Panc1 (cell line): ENCODE measurements around the gene C19orf38. TPM values are rescaled to one million over a fixed set of nuclear protein-coding genes. Genes with fewer than 3 reads are reported as not detected.

ENCODE experiments used
- ATAC-seq: fragments of 200-7000 bp; cut with Tn5 transposase; 2 replicates; pipeline ENCODE4 v1.9.1; 2020; ENCODE audit warnings: mild to moderate bottlenecking, moderate library complexity
- BruUV-seq: library from RNA; stranded (reverse); fragments of 400-500 nt; replicated peaks from 2 replicates; lab custom pipeline; 2021; lab: Mats Ljungman, UMichigan
- CTCF ChIA-PET: fragments of 300-600 bp; sonication (Branson Sonifier 250); formaldehyde crosslinking; loops from one replicate; lab custom pipeline; 2022; ENCODE audit warnings: antibody characterized with exemption; lab: Charles Lee
- POLR2A ChIA-PET: fragments of 300-600 bp; sonication (Branson Sonifier 250); formaldehyde crosslinking; loops from one replicate; lab custom pipeline; 2022; ENCODE audit warnings: antibody characterized with exemption; lab: Charles Lee
- DNase-seq: peaks from one replicate; pipeline ENCODE4 v3.0.0-alpha.2; 2010; ENCODE audit warnings: low read depth, low spot score
- H3K27ac ChIP-seq: 2 replicates; pipeline ENCODE4 v1.5.1; 2011; ENCODE audit warnings: mild to moderate bottlenecking, low read length, inconsistent platforms
- H3K27me3 ChIP-seq: fragments of 200-500 bp; sonication (Bioruptor generic); 2 replicates; pipeline ENCODE4 v1.6.0; 2014; ENCODE audit warnings: low read length, inconsistent platforms; ENCODE audit not compliant: control insufficient read depth, insufficient read depth
- H3K36me3 ChIP-seq: fragments of 200-500 bp; sonication (Bioruptor generic); 2 replicates; pipeline ENCODE4 v1.5.1; 2014; ENCODE audit warnings: inconsistent platforms, mild to moderate bottlenecking, low read length, moderate library complexity; ENCODE audit not compliant: control insufficient read depth, insufficient read depth
- H3K4me1 ChIP-seq: 2 replicates; pipeline ENCODE4 v1.5.1; 2011; ENCODE audit warnings: inconsistent platforms, mild to moderate bottlenecking, low read length, moderate library complexity; ENCODE audit not compliant: control insufficient read depth, insufficient read depth
- H3K4me3 ChIP-seq, 2 experiments: 2 replicates each; pipeline ENCODE4 v1.5.1; 2011 to 2012; ENCODE audit warnings: low read depth in 2 of 2, low read length in 2 of 2, mild to moderate bottlenecking in 2 of 2, inconsistent platforms in 1 of 2, moderate library complexity in 1 of 2
- H3K9me3 ChIP-seq: fragments of 200-500 bp; sonication (Bioruptor generic); 2 replicates; pipeline ENCODE4 v1.5.1; 2014; ENCODE audit warnings: low read depth, mild to moderate bottlenecking, inconsistent platforms, low read length, moderate library complexity; ENCODE audit not compliant: control insufficient read depth, insufficient read depth
- POLR2AphosphoS5 ChIP-seq: IDR thresholded peaks from 2 replicates; pipeline ENCODE4 v1.6.1; 2012; ENCODE audit warnings: mild to moderate bottlenecking, low read depth, low read length, moderate library complexity
- SIN3A ChIP-seq: IDR thresholded peaks from 2 replicates; pipeline ENCODE4 v1.6.1; 2012; ENCODE audit warnings: low read depth, mild to moderate bottlenecking, low read length, moderate library complexity, borderline replicate concordance; ENCODE audit not compliant: insufficient read depth
- TCF7L2 ChIP-seq: IDR thresholded peaks from 2 replicates; pipeline ENCODE4 v1.6.1; 2011; ENCODE audit warnings: mild to moderate bottlenecking, low read depth, low read length, inconsistent platforms
- in situ Hi-C: cut with HindIII; loops from 2 replicates; pipeline ENCODE4 v1.10.0; 2016; ENCODE audit warnings: low sequenced_read_pairs, low pct_unique_long_range_greater_than_20kb
- intact Hi-C: fragments of 100-400 bp; cut with micrococcal nuclease; formaldehyde crosslinking; loops from one replicate; pipeline ENCODE4 v1.10.0; 2022; ENCODE audit not compliant: unreplicated experiment
- total RNA-seq: library from RNA; stranded (reverse); gene quantifications from one replicate; pipeline ENCODE4 v1.2.1, GENCODE V29; 2021; ENCODE audit not compliant: unreplicated experiment
- TF ChIP-seq, protein P1 (sequence below): fragments of 450-650 bp; IDR thresholded peaks from 2 replicates; pipeline ENCODE4 v1.5.1; 2017; ENCODE audit warnings: mild to moderate bottlenecking
- TF ChIP-seq, protein P2 (sequence below), 2 experiments: IDR thresholded peaks; 2 replicates each; pipeline ENCODE4 v1.6.1; 2011 to 2012; ENCODE audit warnings: low read depth in 2 of 2, control low read depth in 1 of 2, low read length in 1 of 2, mild to moderate bottlenecking in 1 of 2, moderate library complexity in 1 of 2; ENCODE audit not compliant: insufficient read depth in 1 of 2

Gene C19orf38
- total RNA-seq, 1 experiment from 2014 or later: not detected

DNA sequence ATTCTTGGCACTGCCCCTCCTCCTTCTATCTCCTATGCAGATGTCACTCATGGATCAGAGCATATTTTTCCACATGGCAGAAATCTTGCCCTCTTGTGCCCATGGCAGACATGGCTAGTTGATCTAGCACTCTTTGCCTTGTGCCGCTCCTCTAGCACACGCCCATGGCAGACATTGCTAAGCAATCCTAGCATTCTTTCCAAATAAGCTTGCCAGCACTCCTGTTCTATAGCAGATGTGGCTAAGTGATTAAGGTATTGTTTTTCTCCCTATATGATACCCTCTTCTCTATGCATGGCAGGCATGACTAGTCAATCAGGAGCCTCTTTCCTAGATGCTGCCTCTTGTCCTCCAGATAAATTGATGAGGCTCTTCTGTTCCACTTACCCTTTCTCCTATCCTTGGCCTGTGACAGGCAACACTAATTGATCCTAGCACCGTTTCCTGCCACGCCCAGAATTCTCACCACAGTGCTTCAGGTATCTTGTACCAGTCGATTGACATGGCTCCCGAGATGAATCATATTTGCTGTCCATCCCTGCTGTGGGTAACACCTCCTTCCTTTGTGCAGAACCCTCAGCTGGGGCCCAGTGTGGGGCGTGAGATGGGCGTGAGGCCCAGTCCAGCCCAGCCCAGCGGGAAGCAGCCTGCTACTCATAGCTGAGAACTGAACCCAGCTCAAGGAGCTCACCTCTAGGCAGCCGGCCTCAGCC, 39.1 kb upstream of the C19orf38 start:
- Histone ChIP-seq H3K36me3 (no peaks in the 10 kb centered on the region), H3K4me3 (no peak overlapping the region), H3K27me3 (no peaks in the 10 kb centered on the region), H3K4me1 (no peaks in the 10 kb centered on the region), H3K27ac (no peak overlapping the region), H3K9me3 (no peaks in the 10 kb centered on the region)
- ChIA-PET POLR2A (interaction anchor here (0.5 kb wide), 1 partner anchor 191 kb away, joined by 11 read pairs; no protein-coding TSS in a partner anchor), CTCF (no interaction called here)
- peak; percentile 33; the same call in 1 of the 2 replicates for ATAC-seq
- TF ChIP-seq SIN3A (no peak), TCF7L2 (no peak), POLR2AphosphoS5 (no peak)
- TF ChIP-seq, protein P1, sequence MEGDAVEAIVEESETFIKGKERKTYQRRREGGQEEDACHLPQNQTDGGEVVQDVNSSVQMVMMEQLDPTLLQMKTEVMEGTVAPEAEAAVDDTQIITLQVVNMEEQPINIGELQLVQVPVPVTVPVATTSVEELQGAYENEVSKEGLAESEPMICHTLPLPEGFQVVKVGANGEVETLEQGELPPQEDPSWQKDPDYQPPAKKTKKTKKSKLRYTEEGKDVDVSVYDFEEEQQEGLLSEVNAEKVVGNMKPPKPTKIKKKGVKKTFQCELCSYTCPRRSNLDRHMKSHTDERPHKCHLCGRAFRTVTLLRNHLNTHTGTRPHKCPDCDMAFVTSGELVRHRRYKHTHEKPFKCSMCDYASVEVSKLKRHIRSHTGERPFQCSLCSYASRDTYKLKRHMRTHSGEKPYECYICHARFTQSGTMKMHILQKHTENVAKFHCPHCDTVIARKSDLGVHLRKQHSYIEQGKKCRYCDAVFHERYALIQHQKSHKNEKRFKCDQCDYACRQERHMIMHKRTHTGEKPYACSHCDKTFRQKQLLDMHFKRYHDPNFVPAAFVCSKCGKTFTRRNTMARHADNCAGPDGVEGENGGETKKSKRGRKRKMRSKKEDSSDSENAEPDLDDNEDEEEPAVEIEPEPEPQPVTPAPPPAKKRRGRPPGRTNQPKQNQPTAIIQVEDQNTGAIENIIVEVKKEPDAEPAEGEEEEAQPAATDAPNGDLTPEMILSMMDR: no peak
- TF ChIP-seq, protein P2, sequence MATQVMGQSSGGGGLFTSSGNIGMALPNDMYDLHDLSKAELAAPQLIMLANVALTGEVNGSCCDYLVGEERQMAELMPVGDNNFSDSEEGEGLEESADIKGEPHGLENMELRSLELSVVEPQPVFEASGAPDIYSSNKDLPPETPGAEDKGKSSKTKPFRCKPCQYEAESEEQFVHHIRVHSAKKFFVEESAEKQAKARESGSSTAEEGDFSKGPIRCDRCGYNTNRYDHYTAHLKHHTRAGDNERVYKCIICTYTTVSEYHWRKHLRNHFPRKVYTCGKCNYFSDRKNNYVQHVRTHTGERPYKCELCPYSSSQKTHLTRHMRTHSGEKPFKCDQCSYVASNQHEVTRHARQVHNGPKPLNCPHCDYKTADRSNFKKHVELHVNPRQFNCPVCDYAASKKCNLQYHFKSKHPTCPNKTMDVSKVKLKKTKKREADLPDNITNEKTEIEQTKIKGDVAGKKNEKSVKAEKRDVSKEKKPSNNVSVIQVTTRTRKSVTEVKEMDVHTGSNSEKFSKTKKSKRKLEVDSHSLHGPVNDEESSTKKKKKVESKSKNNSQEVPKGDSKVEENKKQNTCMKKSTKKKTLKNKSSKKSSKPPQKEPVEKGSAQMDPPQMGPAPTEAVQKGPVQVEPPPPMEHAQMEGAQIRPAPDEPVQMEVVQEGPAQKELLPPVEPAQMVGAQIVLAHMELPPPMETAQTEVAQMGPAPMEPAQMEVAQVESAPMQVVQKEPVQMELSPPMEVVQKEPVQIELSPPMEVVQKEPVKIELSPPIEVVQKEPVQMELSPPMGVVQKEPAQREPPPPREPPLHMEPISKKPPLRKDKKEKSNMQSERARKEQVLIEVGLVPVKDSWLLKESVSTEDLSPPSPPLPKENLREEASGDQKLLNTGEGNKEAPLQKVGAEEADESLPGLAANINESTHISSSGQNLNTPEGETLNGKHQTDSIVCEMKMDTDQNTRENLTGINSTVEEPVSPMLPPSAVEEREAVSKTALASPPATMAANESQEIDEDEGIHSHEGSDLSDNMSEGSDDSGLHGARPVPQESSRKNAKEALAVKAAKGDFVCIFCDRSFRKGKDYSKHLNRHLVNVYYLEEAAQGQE (IDR thresholded peaks at IDR 0.05; ENCODE audit: insufficient read depth in 1 of 2, low read depth in 2 of 2, low read length in 1 of 2): no peak
- no TSS peak for BruUV-seq
- intact Hi-C loops (no loop called here), in situ Hi-C loops (no loop called here)
- DNase-seq: no peak

DNA sequence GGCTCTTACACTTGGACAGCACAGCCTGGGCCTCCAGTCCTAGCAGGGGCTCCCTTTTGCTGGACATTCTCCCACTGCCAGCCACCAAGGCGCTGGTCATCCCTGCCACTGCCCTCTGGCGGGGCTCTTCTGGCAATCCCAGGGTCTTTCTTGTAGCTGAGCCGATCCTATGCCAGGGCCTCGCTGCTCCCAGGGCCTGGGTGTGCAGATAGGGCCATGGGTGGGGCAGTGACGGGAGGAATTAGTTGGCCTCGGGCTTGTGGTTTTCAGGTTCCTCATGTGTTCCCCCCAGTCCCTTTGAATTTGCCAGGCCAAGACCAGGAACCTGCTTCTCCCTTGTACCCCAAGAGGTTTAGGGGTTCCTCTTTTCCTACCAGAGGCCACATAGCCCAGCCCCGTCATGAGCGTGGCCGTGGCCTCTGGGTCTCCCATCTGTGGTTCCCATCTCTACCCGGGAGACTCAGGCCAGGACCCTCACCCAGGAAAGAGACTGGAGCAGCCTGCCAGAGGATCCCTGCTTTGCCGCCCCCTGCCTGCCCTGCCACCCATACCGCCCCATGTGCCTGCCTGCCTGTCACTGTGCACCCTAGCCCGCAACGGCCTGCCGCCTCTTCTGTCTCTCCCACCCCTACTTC, 38.4 kb upstream of the C19orf38 start:
- TF ChIP-seq, protein P2 (IDR thresholded peaks at IDR 0.05; ENCODE audit: insufficient read depth in 1 of 2, low read depth in 2 of 2, low read length in 1 of 2): no peak
- no peak for TF ChIP-seq POLR2AphosphoS5
- POLR2A ChIA-PET: interaction anchor here (0.5 kb wide), 1 partner anchor 191 kb away, joined by 11 read pairs; no protein-coding TSS in a partner anchor

More for the DNA sequence above, 38.4 kb upstream of the C19orf38 start:
- ATAC-seq: no peak
- CTCF ChIA-PET: no interaction called here
- Histone ChIP-seq H3K4me3 (no peak overlapping the region), H3K27me3 (no peaks in the 10 kb centered on the region), H3K9me3 (no peaks in the 10 kb centered on the region), H3K36me3 (no peaks in the 10 kb centered on the region), H3K27ac (no peak overlapping the region), H3K4me1 (no peaks in the 10 kb centered on the region)
- no TSS peak for BruUV-seq
- DNase-seq: no peak
- in situ Hi-C loops: no loop called here
- intact Hi-C loops: no loop called here
